HG03139 (cell line): Measurements from ENCODE around the gene IDH1.
"Not testable (repeated sequence)": the region's sequence is repeated elsewhere in the genome, so short reads cannot be mapped to it uniquely, and the experiment has no call there.

ENCODE experiments used
- ATAC-seq: cut with Tn5 transposase; IDR thresholded peaks from one replicate; pipeline ENCODE4 v1.9.1; 2021; ENCODE audit not compliant: unreplicated experiment

The IDH1 gene

DNA sequence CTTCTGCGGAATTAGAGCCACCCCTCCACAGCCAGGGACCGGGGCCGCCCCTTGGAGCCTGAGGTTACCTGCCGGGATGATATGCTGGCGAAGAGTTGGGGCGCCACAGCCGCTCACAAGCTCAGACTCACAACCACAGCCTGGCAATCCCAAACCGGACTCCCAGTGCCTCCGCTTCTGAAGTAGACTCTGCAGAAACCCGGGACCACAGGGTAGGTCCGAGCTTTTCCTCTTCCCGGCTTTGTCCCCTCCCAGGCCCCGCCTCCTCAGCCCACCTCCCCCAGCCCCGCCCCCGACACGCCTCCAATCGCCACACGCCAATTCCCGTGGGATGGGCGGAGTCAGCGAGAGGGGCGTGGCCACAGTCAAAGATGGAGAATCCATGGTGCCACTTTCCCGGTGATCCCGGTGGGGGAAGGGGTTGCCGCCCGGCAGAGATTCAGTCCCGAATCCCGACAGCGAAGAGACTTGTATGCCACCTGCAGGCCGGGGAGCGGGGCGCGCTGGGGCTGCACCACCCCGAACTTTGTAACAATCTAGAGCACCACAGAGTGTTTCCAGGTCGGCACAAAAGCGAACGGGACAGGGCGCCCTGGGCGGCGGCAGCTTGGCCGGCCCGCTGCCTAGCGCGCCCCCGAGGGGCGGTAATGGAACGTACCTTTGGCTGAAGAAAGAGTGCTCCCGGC is at the start of gene IDH1:
Gene IDH1, minus strand, starts transcription at position 201 of the 686 bp plus-strand sequence. CDS start 3,520 bp downstream, outside the sequence.
- peak; percentile 73 for ATAC-seq

DNA sequence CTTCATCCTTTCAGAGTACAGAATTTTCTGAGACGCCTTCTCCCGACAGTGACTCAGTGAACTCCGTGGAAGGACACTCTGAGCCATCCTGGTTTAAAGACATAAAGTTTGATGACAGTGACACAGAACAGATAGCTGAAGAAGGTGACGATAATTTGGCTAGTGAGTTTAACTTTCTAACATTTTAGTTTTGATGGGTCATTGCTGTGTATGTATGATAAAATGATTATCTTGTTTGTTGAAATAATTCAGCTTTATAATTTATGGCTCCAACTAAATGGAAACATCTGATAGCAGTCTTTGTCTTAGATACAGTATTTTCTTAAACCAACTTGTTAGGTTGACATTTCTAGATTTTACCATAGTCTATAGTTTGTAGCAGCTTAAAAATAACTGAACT is 49.3 kb upstream of the IDH1 start:
- ATAC-seq = no peak

DNA sequence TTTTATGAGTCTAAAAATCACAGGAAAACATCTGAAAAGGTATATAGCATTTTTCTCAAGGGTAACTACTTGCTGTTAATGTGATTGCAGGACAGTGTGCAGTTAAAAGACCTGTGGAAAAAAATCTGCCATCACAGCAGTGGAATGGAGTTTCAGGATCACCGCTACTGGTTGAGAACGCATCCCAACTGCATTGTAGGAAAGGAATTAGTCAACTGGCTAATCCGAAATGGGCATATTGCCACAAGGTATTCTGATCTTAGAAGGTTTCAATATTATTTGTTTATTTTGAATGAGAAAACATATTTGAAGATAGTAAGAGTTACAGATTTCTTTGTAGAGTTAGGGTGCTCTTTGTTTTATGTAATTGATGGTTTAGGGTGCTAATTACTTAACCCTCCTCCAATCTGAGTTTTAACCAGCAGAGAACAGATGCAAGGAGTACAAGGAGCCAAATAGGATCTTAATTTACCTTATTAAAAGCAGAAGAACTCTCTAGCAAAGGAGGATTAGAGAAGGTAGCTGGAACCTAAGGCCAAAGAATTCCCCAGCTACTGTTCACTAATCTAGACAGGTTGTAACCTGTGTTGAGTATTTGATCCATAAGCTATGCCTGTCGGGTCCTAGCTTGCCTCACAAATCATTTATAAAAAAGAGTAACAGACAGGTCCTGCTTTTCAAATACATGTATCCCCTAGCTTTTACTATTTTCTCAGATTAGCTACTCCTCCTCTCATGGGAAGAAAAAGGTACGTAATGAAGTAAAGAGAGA is 46.2 kb upstream of the IDH1 start:
- ATAC-seq = no peak

DNA sequence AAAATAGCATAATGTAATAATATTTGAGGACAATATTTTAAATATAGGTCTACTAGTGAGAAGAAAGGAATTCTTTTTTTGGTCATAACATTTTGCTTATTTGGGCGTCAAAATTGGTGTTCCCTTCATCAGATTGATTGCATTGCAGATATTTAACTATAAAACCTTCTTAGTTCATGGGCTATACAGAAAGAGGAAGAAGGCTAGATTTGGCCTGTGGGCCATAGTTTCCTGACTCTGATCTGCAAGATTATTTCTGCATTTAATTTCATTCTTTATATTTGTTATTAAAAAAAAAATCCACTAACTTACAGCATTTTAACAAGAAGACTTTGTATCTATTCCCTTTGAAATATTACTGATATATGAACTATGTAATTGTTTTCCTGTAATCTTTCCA is 43.1 kb upstream of the IDH1 start:
- ATAC-seq = no peak

DNA sequence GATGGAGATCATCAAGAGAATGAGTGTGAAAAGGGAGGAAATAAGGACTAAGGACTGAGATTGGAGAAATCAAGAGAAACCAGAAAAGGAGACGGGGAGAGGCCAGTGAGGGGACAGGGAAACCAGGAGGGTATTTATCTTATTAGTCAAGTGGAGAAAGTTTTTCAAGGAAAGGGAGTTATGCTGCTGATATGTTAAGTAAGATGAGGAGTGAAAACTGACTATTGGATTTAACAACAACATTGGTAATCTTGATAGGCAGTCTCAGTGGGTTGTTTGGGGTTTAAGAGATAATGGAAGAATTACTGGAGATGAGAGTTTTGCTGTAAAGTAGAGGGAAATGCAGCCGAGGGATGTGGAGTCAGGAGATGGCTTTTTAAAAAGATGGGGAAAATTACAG is 41.7 kb upstream of the IDH1 start:
- ATAC-seq = no peak

DNA sequence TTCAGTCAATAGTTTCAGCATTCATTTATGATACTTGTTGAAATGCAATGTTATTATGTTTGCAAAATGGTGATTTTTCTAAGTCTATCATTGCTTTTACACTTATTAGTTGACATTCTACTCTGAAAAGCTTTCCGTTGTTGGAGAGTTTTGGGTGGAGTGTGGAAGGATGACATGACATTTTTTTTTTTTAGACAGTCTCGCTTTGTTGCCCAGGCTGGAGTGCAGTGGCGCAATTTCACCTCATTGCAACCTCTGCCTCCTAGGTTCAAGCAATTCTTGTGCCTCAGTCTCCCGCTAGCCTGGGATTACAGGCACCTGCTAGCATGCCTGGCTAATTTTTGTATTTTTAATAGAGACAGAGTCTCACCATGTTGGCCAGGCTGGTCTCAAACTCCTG is 41.0 kb upstream of the IDH1 start:
- no peak for ATAC-seq

DNA sequence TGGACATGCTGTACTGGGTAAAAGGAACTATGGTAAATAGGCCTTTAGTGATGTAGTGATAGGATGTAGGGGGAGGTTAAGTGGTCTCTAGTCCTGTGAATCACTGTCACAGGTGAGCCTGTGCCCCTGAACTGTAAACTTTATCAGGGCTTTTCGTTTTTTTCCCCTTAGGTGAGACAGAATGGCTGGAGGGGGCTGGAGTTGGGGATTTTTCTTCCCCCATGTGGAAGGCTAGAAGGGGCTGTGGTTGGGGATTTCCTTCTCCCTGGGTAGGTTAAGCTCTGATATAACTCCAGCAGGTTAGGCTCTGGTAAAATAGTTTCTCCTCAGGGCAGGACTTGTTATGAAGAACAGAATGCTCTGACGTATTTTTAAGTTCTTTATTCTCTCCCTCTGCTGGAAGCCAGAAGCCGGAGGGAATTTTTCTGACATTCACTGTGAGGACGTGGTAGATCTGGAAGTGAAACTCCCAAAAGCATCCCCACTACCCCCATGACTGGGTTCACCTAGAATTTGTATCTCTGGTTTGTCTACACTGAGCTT is 39.7 kb upstream of the IDH1 start:
- peak; percentile 55 for ATAC-seq

DNA sequence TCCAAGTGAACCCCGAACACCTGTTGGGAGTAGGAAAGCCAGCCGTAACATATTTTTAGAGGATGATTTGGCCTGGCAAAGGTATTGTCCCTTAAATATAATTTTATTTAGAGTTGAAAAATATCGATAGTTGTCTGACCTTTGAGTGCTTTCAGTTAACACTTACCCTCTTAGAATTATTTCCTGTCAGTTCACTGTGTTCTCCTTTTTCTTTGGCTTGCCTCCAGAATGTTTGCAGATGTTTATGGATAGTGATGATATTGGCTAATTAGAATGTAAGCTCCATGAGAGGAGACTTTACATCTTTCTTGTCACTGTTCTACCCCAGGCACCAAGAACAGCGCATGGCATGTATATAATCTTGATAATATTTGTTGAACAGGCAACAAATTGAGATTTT is 31.0 kb upstream of the IDH1 start:
- no peak for ATAC-seq

DNA sequence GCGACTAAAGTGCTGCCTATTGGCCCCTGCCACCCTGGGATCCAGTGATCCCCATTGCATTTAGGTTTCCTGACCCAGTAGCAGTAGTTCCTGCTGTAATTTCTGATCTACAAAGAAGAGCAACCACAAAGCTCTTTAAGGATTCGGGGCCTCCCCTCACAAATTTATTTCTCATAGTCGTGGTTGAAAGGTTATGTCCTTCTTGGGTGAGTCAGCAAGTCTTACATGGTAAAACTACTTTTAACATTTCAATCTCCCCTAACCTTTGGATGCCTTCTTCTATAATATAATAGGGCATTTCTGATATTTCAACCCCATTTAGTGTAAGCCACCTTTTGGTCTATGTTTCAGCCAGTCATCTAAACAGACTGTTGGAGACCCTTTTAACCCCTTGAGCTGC is 26.1 kb upstream of the IDH1 start:
- no peak for ATAC-seq

DNA sequence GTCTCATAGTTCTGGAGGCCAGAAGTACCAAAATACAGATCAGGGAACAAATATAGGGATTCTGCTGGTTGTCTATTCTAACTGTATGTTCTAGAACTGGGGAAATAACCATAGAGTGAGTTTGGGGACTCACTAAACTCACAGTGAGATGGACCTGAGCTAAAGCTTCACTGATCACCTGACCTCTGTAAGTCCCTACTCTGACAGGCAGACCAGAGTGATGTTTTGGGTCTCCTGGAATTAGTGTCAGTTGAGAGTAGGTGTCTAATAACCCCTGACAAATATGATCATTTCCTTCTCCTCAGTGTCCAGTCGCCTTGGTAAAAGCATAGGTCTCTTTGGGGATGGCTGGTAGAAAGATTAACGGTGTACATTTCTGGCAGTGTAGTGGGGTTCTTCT is 25.4 kb upstream of the IDH1 start:
- ATAC-seq = no peak

DNA sequence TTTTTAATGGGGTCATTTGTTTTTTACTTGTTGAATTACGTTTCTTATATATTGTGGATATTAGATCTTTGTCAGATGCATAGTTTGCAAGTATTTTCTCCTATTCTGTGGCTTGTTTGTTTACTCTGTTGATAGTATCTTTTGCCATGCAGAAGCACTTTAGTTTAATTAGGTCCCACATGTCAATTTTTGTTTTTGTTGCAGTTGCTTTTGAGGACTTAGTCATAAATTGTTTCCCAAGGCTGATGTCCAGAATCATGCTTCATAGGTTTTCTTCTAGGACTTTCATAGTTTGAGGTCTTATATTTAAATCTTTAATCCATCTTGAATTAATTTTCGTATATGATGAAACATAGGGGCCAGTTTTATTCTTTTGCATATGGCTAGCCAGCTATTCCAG is 24.4 kb upstream of the IDH1 start:
- ATAC-seq = no peak

DNA sequence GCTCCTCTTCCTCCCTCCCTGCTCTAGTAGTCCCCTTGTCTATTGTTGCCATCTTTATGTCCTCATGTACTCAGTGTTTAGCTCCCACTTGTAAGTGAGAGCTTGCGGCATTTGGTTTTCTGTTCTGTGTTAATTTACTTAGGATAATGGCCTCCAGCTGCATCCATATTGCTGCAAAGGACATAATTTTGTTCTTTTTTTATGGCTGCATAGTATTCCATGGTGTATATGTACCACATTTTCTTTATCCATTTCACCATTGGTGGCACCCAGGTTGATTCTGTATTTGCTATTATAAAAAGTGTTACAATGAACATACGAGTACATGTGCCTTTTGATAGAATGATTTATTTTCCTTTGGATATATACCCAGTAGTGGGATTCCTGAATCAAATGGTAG is 23.7 kb upstream of the IDH1 start:
- ATAC-seq = no peak

DNA sequence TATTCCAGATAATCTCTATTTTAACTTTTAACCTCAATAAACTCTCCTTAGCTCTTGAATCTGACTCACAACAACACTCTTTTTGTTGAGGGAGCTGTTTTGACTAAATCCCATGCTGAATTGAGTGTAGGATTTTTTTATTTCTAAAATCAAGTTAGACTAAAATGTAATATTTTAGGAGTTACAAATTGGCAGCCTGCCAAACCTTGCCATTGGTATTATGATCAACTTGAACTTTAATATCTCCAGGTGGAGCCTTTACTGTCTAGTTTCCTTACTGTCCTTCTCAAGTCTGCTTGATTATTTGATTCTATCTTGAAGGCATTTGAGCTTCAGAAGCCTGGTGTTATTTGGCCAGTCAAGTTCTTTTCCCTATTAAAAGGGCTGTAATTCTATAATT is 19.9 kb upstream of the IDH1 start:
- ATAC-seq = no peak

DNA sequence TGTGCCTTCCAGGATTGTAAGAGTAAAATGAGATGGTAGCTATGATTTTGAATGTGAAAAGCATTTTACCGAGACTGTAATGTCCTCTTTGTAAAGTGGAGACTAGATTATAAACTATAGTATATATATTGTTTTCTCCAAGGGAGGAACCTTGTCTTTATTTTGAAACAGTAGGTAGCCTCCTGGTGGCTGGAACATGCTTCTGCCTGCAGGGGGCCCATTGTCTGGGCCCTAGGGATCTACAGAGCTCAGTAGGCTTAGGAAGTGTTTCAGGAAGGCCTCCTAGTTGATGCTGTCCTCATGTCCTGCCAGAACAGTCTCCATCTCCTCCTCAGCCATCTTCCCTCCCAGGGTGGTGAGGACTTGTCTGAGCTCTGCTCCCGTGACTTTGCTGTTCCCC is 14.2 kb upstream of the IDH1 start:
- no peak for ATAC-seq

DNA sequence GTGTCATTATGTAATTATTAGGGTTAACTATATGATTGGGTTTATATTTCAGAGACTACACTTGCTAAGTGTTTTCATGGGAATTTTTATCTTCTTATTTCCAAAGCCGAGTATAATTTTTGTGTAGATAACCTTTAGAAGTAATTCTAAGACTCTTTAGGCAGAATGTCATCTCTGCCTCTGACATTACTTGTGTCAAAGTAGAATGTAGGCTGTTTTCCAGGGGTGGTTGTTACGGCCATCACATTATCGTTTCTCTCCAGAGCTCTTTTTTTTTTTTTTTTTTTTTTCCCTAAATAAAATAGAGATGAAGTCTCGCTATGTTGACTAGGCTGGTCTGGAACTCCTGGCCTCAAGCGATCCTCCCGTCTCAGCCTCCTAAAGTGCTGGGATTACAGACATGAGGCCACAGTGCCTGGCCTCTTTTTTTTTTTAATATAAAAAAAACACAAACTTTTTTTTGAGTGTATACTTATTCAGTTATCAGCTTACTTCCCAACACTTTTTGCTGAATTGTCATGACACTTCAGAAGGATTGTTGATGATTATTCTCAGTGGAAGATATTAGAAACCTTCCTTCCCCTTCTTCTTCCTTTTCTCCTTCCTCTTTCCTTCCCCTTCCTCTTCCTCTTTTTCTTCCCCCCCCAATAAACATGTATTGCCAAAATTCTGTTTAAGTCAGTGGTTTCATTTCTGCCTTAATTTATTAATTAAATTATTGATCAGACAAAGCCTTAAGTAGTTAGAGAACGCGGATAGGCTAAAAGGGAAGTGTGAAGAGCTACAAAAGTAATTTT is 13.5 kb upstream of the IDH1 start:
- ATAC-seq = no peak

DNA sequence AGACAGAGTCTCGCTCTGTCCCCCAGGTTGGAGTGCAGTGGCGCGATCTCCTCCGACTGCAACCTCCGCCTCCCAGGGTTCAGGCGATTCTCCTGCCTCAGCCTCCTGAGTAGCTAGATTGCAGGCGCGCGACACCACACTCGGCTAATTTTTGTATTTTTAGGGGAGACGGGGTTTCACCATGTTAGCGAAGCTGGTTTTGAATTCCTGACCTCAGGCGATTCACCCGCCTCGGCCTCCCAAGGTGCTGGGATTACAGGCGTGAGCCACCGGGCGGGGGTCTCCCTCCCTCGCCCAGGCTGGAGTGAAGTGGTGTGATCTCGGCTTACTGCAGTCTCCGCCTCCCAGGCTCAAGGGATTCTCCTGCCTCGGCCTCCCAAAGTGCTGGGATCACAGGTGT is 12.7 kb upstream of the IDH1 start:
- not testable (repeated sequence) for ATAC-seq

DNA sequence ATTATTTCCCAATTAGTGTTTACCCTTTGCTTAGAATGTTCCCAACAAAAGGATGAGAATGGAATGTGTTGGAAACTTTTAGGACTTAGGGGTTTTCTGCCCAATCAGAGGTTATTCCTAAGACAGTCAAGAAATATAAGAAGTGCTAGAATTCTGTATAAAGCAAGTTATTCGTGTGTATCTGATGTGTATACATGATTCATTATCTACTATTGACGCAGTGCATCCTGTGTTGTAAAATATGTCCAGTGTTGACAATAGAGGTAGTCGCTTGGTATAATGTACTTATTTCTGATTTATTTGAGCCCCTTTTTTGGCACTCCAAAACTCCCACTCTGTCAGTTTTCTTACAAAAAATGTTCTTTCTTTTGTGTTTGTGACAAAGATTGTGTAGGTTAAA is 12.1 kb upstream of the IDH1 start:
- ATAC-seq = no peak

DNA sequence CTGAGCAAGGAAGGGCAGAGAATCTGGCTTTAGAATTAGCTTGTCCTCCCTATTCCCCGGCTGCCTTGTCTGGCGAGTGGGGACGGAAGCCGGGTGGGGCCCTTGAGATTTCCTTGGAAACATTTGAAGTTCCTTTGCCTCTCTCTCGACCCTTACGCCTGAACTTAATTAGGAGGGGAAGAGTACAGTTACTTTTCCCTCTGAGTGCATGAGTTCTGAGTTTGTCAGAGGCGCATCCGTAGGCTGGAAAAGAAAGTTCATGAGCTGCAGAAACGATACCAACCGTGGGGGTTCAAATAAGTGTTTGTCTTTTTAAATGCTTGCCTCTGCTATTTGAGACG is 11.7 kb upstream of the IDH1 start:
- peak; percentile 1 for ATAC-seq

DNA sequence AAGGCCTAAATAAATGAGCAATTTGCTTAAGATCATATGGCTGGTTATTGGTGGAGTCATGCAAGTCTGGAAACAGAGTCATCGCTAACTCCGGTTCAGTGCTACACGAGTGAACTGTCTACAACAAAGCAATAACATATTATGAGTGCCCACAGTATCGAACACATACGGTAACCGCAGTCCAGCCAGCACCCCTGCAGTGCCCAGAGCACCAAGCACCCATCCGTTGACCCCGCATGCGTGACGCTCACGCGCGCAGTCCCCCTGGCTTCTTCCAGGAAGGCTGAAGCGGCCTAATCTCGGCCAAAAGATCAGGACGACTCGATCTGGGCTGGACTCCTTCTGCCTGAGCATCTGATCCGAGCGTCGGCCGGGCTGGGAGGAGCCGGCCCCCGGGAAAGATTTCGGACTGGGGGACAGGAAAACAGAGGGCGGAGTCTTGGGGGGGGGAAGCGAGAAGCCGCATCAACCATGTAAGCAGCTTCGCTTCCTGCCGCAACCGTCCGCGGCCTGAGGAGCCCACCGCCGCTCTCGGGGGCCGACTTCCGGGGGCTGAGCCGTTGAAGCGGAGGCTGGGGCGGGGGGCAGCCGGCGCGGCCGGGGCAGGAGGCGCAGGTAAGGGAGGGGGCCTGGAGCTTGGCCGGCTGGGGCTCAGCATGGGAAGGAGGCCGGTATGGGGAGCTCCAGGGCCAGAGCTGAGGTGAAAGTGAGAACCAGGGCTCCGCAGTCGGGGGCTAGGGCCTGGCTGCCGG is 11.1 kb upstream of the IDH1 start, which contains the start of gene PIKFYVE:
Gene PIKFYVE, plus strand, starts transcription at position 455 of the 752 bp plus-strand sequence. CDS start 5,265 bp downstream, outside the sequence.
- ATAC-seq = peak; percentile 81

DNA sequence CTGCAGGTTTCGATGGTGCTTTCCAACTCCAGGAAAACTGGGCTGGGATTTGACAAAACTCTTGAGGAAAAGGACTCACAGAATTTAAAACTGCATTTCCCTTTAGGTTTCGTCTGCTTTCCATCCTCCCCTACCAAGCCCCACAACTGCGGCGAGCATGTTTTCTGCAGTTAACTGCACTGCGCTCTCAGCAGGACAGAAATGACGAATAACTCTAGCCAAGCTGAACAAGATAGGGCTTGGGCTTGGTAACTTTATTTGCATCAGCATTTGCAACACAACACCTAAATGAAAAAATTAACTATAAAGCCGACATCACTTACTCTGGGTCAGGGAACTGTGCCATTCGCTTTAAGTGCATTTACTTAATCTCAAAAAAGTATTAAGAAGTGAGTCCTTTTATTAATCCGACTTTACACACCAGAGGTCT is 10.5 kb upstream of the IDH1 start:
- ATAC-seq = peak; percentile 48
